ENCODE measurements around the gene GRXCR2. TPM values are rescaled to one million over a fixed set of nuclear protein-coding genes. Genes with fewer than 3 reads are reported as not detected.
A peak's percentile ranks its signal among the peaks of the same experiment; 100 is the strongest.

Gene GRXCR2
- total RNA-seq, 1 experiment from 2014 or later = not detected

DNA sequence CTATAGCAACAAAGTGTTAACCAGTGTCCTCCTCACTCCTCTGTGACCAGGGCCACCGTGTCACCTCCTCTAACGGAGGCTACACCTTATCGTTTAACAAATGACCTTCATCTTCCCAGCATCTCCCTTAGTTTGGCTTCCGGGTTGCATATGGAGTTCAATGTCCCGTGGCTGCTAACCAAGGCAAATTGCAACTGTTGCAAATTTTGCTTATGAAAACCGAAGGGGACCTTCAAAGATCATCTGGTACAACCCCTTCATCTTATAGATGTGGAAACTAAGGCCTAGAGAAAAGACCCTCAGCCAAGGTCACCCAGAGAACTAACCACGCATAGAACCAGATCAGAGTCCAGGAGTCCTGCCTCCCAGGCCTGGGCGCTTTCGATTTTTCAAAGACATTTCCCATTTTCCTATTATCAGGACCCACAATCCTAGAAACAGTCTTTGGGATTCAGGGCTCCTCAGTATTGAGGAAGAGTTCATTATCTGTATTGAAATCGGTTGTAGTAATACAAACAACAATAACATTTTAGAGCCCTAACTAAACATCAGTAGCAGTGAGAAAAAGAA is 39.1 kb downstream of the GRXCR2 start:
- H3K4me2 ChIP-seq (ENCODE audit: low read length) = peak overlapping the region; percentile 92
- no TSS peak for BruUV-seq (replicated peaks)

More for the DNA sequence above, 39.1 kb downstream of the GRXCR2 start:
- DNase-seq (ENCODE audit: low read depth, low spot score) (no peak), ATAC-seq (no peak)
- Histone ChIP-seq H3K27me3 (ENCODE audit: insufficient read depth, low read length) (no peaks in the 10 kb centered on the region), H3K9ac (ENCODE audit: low read length) (no peak overlapping the region), H4K20me1 (ENCODE audit: insufficient read depth) (no peaks in the 10 kb centered on the region), H3K9me2 (ENCODE audit: insufficient read depth) (no peaks in the 10 kb centered on the region), H3K27ac (ENCODE audit: low read depth, low read length) (no peak overlapping the region), H3K36me3 (ENCODE audit: control insufficient read depth in 1 of 2, insufficient read depth in 2 of 2, low read length in 2 of 2) (no peaks in the 10 kb centered on the region), H3K9me3 (ENCODE audit: control insufficient read depth in 1 of 2, insufficient read depth in 1 of 2, low read depth in 1 of 2, low read length in 2 of 2) (no peaks in the 10 kb centered on the region), H3K4me1 (ENCODE audit: control insufficient read depth in 1 of 2, insufficient read depth in 2 of 2, low read length in 2 of 2) (peaks cover 23 to 36% of the 10 kb centered on the region in 2 experiments), H3K79me2 (ENCODE audit: insufficient read depth, low read length) (peaks cover 37% of the 10 kb centered on the region), H3K4me3 (replicated peaks in 1 of 2; ENCODE audit: low read depth in 1 of 2, low read length in 2 of 2) (peak overlapping the region; percentile 75 to 78; a peak in 3 of 4 replicates), H2AFZ (ENCODE audit: low read depth, low read length, poor library complexity, severe bottlenecking) (no peak overlapping the region)
- intact Hi-C loops (cut with micrococcal nuclease) = loop anchor here (10.0 kb wide), 1 partner anchor 101 kb away; the partner anchor contains the start of gene SH3RF2
- RAD21 ChIA-PET (ENCODE audit: low non-redundant PET in 1 of 2, low total read pairs in 2 of 2, uncharacterized antibody in 2 of 2, unreplicated experiment in 2 of 2) = no interaction called here
- CTCF ChIA-PET = interaction anchor here (0.9 to 1.6 kb wide), 3 partner anchors 54 to 208 kb away, joined by 3 read pairs; no protein-coding TSS in a partner anchor
- no peak for TF ChIP-seq POLR2AphosphoS5 (IDR thresholded peaks at IDR 0.05; ENCODE audit: low read depth, low read length)
- TF ChIP-seq, protein P1, sequence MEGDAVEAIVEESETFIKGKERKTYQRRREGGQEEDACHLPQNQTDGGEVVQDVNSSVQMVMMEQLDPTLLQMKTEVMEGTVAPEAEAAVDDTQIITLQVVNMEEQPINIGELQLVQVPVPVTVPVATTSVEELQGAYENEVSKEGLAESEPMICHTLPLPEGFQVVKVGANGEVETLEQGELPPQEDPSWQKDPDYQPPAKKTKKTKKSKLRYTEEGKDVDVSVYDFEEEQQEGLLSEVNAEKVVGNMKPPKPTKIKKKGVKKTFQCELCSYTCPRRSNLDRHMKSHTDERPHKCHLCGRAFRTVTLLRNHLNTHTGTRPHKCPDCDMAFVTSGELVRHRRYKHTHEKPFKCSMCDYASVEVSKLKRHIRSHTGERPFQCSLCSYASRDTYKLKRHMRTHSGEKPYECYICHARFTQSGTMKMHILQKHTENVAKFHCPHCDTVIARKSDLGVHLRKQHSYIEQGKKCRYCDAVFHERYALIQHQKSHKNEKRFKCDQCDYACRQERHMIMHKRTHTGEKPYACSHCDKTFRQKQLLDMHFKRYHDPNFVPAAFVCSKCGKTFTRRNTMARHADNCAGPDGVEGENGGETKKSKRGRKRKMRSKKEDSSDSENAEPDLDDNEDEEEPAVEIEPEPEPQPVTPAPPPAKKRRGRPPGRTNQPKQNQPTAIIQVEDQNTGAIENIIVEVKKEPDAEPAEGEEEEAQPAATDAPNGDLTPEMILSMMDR (IDR thresholded peaks at IDR 0.05 in 2 of 3, conservative IDR thresholded peaks at IDR 0.05 in 1 of 3; ENCODE audit: borderline replicate concordance in 1 of 3, insufficient read depth in 1 of 3, low read depth in 2 of 3, low read length in 2 of 3) = no peak
- TF ChIP-seq, protein P2, sequence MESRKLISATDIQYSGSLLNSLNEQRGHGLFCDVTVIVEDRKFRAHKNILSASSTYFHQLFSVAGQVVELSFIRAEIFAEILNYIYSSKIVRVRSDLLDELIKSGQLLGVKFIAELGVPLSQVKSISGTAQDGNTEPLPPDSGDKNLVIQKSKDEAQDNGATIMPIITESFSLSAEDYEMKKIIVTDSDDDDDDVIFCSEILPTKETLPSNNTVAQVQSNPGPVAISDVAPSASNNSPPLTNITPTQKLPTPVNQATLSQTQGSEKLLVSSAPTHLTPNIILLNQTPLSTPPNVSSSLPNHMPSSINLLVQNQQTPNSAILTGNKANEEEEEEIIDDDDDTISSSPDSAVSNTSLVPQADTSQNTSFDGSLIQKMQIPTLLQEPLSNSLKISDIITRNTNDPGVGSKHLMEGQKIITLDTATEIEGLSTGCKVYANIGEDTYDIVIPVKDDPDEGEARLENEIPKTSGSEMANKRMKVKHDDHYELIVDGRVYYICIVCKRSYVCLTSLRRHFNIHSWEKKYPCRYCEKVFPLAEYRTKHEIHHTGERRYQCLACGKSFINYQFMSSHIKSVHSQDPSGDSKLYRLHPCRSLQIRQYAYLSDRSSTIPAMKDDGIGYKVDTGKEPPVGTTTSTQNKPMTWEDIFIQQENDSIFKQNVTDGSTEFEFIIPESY (IDR thresholded peaks at IDR 0.05; ENCODE audit: extremely low read depth, insufficient replicate concordance, low read length) = no peak
- no peak for TF ChIP-seq YY1 (IDR thresholded peaks at IDR 0.05; ENCODE audit: extremely low read depth, insufficient replicate concordance, low read depth, low read length)
- TF ChIP-seq, protein P3, sequence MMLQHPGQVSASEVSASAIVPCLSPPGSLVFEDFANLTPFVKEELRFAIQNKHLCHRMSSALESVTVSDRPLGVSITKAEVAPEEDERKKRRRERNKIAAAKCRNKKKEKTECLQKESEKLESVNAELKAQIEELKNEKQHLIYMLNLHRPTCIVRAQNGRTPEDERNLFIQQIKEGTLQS (IDR thresholded peaks at IDR 0.05) = no peak
- no peak for TF ChIP-seq CBX3 (IDR thresholded peaks at IDR 0.05; ENCODE audit: low read depth)
- TF ChIP-seq SP1 (IDR thresholded peaks at IDR 0.05; ENCODE audit: low read depth) = no peak
- no peak for TF ChIP-seq ELF1 (IDR thresholded peaks at IDR 0.05; ENCODE audit: borderline replicate concordance, low read depth)
- TF ChIP-seq CEBPB (IDR thresholded peaks at IDR 0.05; ENCODE audit: low read depth) = no peak
- TF ChIP-seq, protein P4, sequence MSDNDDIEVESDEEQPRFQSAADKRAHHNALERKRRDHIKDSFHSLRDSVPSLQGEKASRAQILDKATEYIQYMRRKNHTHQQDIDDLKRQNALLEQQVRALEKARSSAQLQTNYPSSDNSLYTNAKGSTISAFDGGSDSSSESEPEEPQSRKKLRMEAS (IDR thresholded peaks at IDR 0.05) = no peak
- TF ChIP-seq POLR2A (IDR thresholded peaks at IDR 0.05; ENCODE audit: borderline replicate concordance, extremely low read depth, insufficient read depth, insufficient read length) = no peak
- no peak for TF ChIP-seq RAD21 (IDR thresholded peaks at IDR 0.05; ENCODE audit: low read depth)
- no peak for TF ChIP-seq EZH2 (IDR thresholded peaks at IDR 0.05)
- POLR2A ChIA-PET = no interaction called here

Measured in HCT116 (cell line).